Measurements from ENCODE around the gene KIAA1755.

- TF ChIP-seq EZH2 (IDR thresholded peaks at IDR 0.05; ENCODE audit: low read length, unreplicated experiment) (no peak), CTCF (conservative IDR thresholded peaks at IDR 0.05; ENCODE audit: low read depth, low read length) (no peak)
Observed at GRCh38 chr20:38175304-38176180, 85.0 kb downstream of the KIAA1755 start.

All from PC-3 (cell line).